ENCODE data around the gene RPA1. TPM values are rescaled to one million over a fixed set of nuclear protein-coding genes. Genes with fewer than 3 reads are reported as not detected.

The RPA1 gene
- polyA plus RNA-seq, 3 donors = 17.1 to 25.8 (median 23.6) TPM

- WGBS, 3 donors = 61 to 75% (median 73%) methylated on average over 22 of the region's 22 CpGs
- no peak overlapping the region for H3K27ac ChIP-seq (ENCODE audit: low read depth, low read length)
Measured at GRCh38 chr17:1947229-1947742, 117.5 kb downstream of the RPA1 start.

- 64 to 89% (median 86%) methylated on average over 21 to 22 of the region's 22 CpGs for WGBS, 3 donors
- H3K27ac ChIP-seq (ENCODE audit: low read depth, low read length) = no peak overlapping the region
Measured at GRCh38 chr17:1947743-1948516, 118.1 kb downstream of the RPA1 start.

- no peak overlapping the region for H3K27ac ChIP-seq (ENCODE audit: low read depth, low read length)
- 95 to 96% (median 96%) methylated on average over 14 of the region's 14 CpGs for WGBS, 3 donors
Measured at GRCh38 chr17:1948517-1948825, 118.7 kb downstream of the RPA1 start.

Other genes starting within 250 kb of the RPA1 start
- 10 to 100 TPM in 1 of 3 donors, 1 to 10 TPM in 2; 5.7 to 17.0 (median 8.8) TPM for gene SLC43A2, start 201.2 kb upstream of the RPA1 start, polyA plus RNA-seq
- 10 to 100 TPM in 2 of 3 donors, 1 to 10 TPM in 1; 3.8 to 22.6 (median 19.8) TPM for gene SCARF1, start 184.3 kb upstream of the RPA1 start, polyA plus RNA-seq
- 10 to 100 TPM; 13.6 to 29.7 (median 24.1) TPM for gene RILP, start 180.1 kb upstream of the RPA1 start, polyA plus RNA-seq
- 10 to 100 TPM; 52.0 to 86.7 (median 67.5) TPM for gene PRPF8, start 145.1 kb upstream of the RPA1 start, polyA plus RNA-seq
- gene TLCD2, start 119.6 kb upstream of the RPA1 start, polyA plus RNA-seq = 10 to 100 TPM in 2 of 3 donors, 1 to 10 TPM in 1; 1.4 to 16.6 (median 15.0) TPM
- gene WDR81, start 105.3 kb upstream of the RPA1 start, polyA plus RNA-seq = 10 to 100 TPM; 11.8 to 24.5 (median 24.0) TPM
- 10 to 100 TPM in 2 of 3 donors, 1 to 10 TPM in 1; 8.9 to 15.7 (median 11.9) TPM for gene SERPINF2, start 87.1 kb upstream of the RPA1 start, polyA plus RNA-seq
- 1,000 to 10,000 TPM in 2 of 3 donors, 100 to 1,000 TPM in 1; 140 to 1,175 (median 1,133) TPM for gene SERPINF1, start 67.9 kb upstream of the RPA1 start, polyA plus RNA-seq
- 10 to 100 TPM in 1 of 3 donors, 1 to 10 TPM in 2; 4.8 to 12.8 (median 8.3) TPM for gene SMYD4, start 103 bp upstream of the RPA1 start, polyA plus RNA-seq
- 1 to 10 TPM; 1.6 to 8.7 (median 3.9) TPM for gene RTN4RL1, start 195.3 kb downstream of the RPA1 start, polyA plus RNA-seq
- 10 to 100 TPM; 15.4 to 34.0 (median 31.1) TPM for gene DPH1, start 200.1 kb downstream of the RPA1 start, polyA plus RNA-seq
- gene OVCA2, start 212.0 kb downstream of the RPA1 start, polyA plus RNA-seq = 10 to 100 TPM; 30.9 to 40.7 (median 38.7) TPM
- 10 to 100 TPM in 2 of 3 donors, 1 to 10 TPM in 1; 1.6 to 23.3 (median 19.7) TPM for gene HIC1, start 225.1 kb downstream of the RPA1 start, polyA plus RNA-seq